ENCODE data around the gene MAPK8.
A peak's percentile ranks its signal among the peaks of the same experiment; 100 is the strongest.
"Not testable (repeated sequence)": the region's sequence is repeated elsewhere in the genome, so short reads cannot be mapped to it uniquely, and the experiment has no call there.

The MAPK8 gene

GRCh38 chr10:48274636-48275035 is 31.8 kb upstream of the MAPK8 start, which contains the start of gene FRMPD2:
Gene FRMPD2 (minus strand): TSS chr10:48274696. CDS start chr10:48274567, 129 bp downstream.
- H3K4me1 ChIP-seq (ENCODE audit: insufficient read depth, insufficient read length): peaks cover 7% of the 10 kb centered on the region
- TF ChIP-seq YY1 (IDR thresholded peaks at IDR 0.05; ENCODE audit: insufficient read depth, insufficient read length): no peak
- no peak for TF ChIP-seq ZNF274 (IDR thresholded peaks at IDR 0.05; ENCODE audit: low read depth, low read length)
- no peak for TF ChIP-seq SUZ12 (IDR thresholded peaks at IDR 0.05; ENCODE audit: extremely low read depth, insufficient read depth, insufficient read length)
- no peaks in the 10 kb centered on the region for H3K27me3 ChIP-seq (ENCODE audit: insufficient read depth, insufficient read length)
- DNase-seq (ENCODE audit: low read depth, low spot score): peak; percentile 6
- peak within 1 kb of the TSS; percentile 18 for H3K9ac ChIP-seq (ENCODE audit: insufficient read length, low read depth)
- H3K9me3 ChIP-seq (ENCODE audit: insufficient read depth, low read length): no peaks in the 10 kb centered on the region
- no peak within 1 kb of the TSS for H3K4me3 ChIP-seq (ENCODE audit: insufficient read length, low read depth)
- no peaks in the 10 kb centered on the region for H3K36me3 ChIP-seq (ENCODE audit: insufficient read depth, insufficient read length, low read length)

- Histone ChIP-seq H3K27me3 (ENCODE audit: insufficient read depth, insufficient read length) (no peaks in the 10 kb centered on the region), H3K4me1 (ENCODE audit: insufficient read depth, insufficient read length) (peaks cover 2% of the 10 kb centered on the region), H3K9me3 (ENCODE audit: insufficient read depth, low read length) (no peaks in the 10 kb centered on the region), H3K36me3 (ENCODE audit: insufficient read depth, insufficient read length, low read length) (no peaks in the 10 kb centered on the region), H3K4me3 (ENCODE audit: insufficient read length, low read depth) (no peak overlapping the region), H3K9ac (ENCODE audit: insufficient read length, low read depth) (no peak overlapping the region)
- TF ChIP-seq YY1 (IDR thresholded peaks at IDR 0.05; ENCODE audit: insufficient read depth, insufficient read length) (no peak), SUZ12 (IDR thresholded peaks at IDR 0.05; ENCODE audit: extremely low read depth, insufficient read depth, insufficient read length) (no peak), ZNF274 (IDR thresholded peaks at IDR 0.05; ENCODE audit: low read depth, low read length) (no peak)
- DNase-seq (ENCODE audit: low read depth, low spot score): no peak
Observed at GRCh38 chr10:48277093-48277492, 29.4 kb upstream of the MAPK8 start.

- TF ChIP-seq YY1 (IDR thresholded peaks at IDR 0.05; ENCODE audit: insufficient read depth, insufficient read length): no peak
- no peak for TF ChIP-seq SUZ12 (IDR thresholded peaks at IDR 0.05; ENCODE audit: extremely low read depth, insufficient read depth, insufficient read length)
- TF ChIP-seq ZNF274 (IDR thresholded peaks at IDR 0.05; ENCODE audit: low read depth, low read length): no peak
- DNase-seq (ENCODE audit: low read depth, low spot score): no peak
- H3K9ac ChIP-seq (ENCODE audit: insufficient read length, low read depth): no peak overlapping the region
Observed at GRCh38 chr10:48279081-48279751, 27.3 kb upstream of the MAPK8 start.

GRCh38 chr10:48281697-48282096 is 24.8 kb upstream of the MAPK8 start:
- DNase-seq (ENCODE audit: low read depth, low spot score); H3K36me3 ChIP-seq (ENCODE audit: insufficient read depth, insufficient read length, low read length); H3K27me3 ChIP-seq (ENCODE audit: insufficient read depth, insufficient read length); H3K4me3 ChIP-seq (ENCODE audit: insufficient read length, low read depth); H3K4me1 ChIP-seq (ENCODE audit: insufficient read depth, insufficient read length); H3K9ac ChIP-seq (ENCODE audit: insufficient read length, low read depth): not testable (repeated sequence)
- H3K9me3 ChIP-seq (ENCODE audit: insufficient read depth, low read length): peaks cover 10% of the 10 kb centered on the region; the same call in 1 of the 2 replicates

More at GRCh38 chr10:48279081-48279751, 27.3 kb upstream of the MAPK8 start:
- H3K4me1 ChIP-seq (ENCODE audit: insufficient read depth, insufficient read length): peaks cover 2% of the 10 kb centered on the region
- peaks cover 8% of the 10 kb centered on the region; the same call in 1 of the 2 replicates for H3K9me3 ChIP-seq (ENCODE audit: insufficient read depth, low read length)
- no peaks in the 10 kb centered on the region for H3K36me3 ChIP-seq (ENCODE audit: insufficient read depth, insufficient read length, low read length)
- no peaks in the 10 kb centered on the region for H3K27me3 ChIP-seq (ENCODE audit: insufficient read depth, insufficient read length)
- H3K4me3 ChIP-seq (ENCODE audit: insufficient read length, low read depth): no peak overlapping the region

GRCh38 chr10:48282829-48283228 is 23.6 kb upstream of the MAPK8 start:
- Histone ChIP-seq H3K27me3 (ENCODE audit: insufficient read depth, insufficient read length) (no peaks in the 10 kb centered on the region), H3K4me3 (ENCODE audit: insufficient read length, low read depth) (no peak overlapping the region), H3K9me3 (ENCODE audit: insufficient read depth, low read length) (peaks cover 10% of the 10 kb centered on the region; the same call in 1 of the 2 replicates), H3K9ac (ENCODE audit: insufficient read length, low read depth) (no peak overlapping the region), H3K36me3 (ENCODE audit: insufficient read depth, insufficient read length, low read length) (no peaks in the 10 kb centered on the region), H3K4me1 (ENCODE audit: insufficient read depth, insufficient read length) (no peaks in the 10 kb centered on the region)
- no peak for TF ChIP-seq SUZ12 (IDR thresholded peaks at IDR 0.05; ENCODE audit: extremely low read depth, insufficient read depth, insufficient read length)
- TF ChIP-seq YY1 (IDR thresholded peaks at IDR 0.05; ENCODE audit: insufficient read depth, insufficient read length): no peak
- TF ChIP-seq ZNF274 (IDR thresholded peaks at IDR 0.05; ENCODE audit: low read depth, low read length): no peak
- no peak for DNase-seq (ENCODE audit: low read depth, low spot score)

GRCh38 chr10:48284002-48284546 is 22.4 kb upstream of the MAPK8 start:
- no peak for DNase-seq (ENCODE audit: low read depth, low spot score)
- Histone ChIP-seq H3K9me3 (ENCODE audit: insufficient read depth, low read length) (peaks cover 10% of the 10 kb centered on the region; the same call in 1 of the 2 replicates), H3K27me3 (ENCODE audit: insufficient read depth, insufficient read length) (no peaks in the 10 kb centered on the region), H3K4me3 (ENCODE audit: insufficient read length, low read depth) (no peak overlapping the region), H3K9ac (ENCODE audit: insufficient read length, low read depth) (no peak overlapping the region), H3K4me1 (ENCODE audit: insufficient read depth, insufficient read length) (no peaks in the 10 kb centered on the region), H3K36me3 (ENCODE audit: insufficient read depth, insufficient read length, low read length) (no peaks in the 10 kb centered on the region)
- TF ChIP-seq SUZ12 (IDR thresholded peaks at IDR 0.05; ENCODE audit: extremely low read depth, insufficient read depth, insufficient read length): no peak

- H3K27me3 ChIP-seq (ENCODE audit: insufficient read depth, insufficient read length): no peaks in the 10 kb centered on the region
Observed at GRCh38 chr10:48284811-48285210, 21.7 kb upstream of the MAPK8 start.

More at GRCh38 chr10:48284811-48285210, 21.7 kb upstream of the MAPK8 start:
- H3K36me3 ChIP-seq (ENCODE audit: insufficient read depth, insufficient read length, low read length): no peaks in the 10 kb centered on the region
- TF ChIP-seq SUZ12 (IDR thresholded peaks at IDR 0.05; ENCODE audit: extremely low read depth, insufficient read depth, insufficient read length) (no peak), YY1 (IDR thresholded peaks at IDR 0.05; ENCODE audit: insufficient read depth, insufficient read length) (no peak), ZNF274 (IDR thresholded peaks at IDR 0.05; ENCODE audit: low read depth, low read length) (no peak)
- no peak overlapping the region for H3K9ac ChIP-seq (ENCODE audit: insufficient read length, low read depth)
- no peak for DNase-seq (ENCODE audit: low read depth, low spot score)
- H3K9me3 ChIP-seq (ENCODE audit: insufficient read depth, low read length): peaks cover 10% of the 10 kb centered on the region; the same call in 1 of the 2 replicates
- H3K4me3 ChIP-seq (ENCODE audit: insufficient read length, low read depth): no peak overlapping the region
- no peaks in the 10 kb centered on the region for H3K4me1 ChIP-seq (ENCODE audit: insufficient read depth, insufficient read length)
